ENCODE results near the gene SHROOM3.

Gene SHROOM3

DNA sequence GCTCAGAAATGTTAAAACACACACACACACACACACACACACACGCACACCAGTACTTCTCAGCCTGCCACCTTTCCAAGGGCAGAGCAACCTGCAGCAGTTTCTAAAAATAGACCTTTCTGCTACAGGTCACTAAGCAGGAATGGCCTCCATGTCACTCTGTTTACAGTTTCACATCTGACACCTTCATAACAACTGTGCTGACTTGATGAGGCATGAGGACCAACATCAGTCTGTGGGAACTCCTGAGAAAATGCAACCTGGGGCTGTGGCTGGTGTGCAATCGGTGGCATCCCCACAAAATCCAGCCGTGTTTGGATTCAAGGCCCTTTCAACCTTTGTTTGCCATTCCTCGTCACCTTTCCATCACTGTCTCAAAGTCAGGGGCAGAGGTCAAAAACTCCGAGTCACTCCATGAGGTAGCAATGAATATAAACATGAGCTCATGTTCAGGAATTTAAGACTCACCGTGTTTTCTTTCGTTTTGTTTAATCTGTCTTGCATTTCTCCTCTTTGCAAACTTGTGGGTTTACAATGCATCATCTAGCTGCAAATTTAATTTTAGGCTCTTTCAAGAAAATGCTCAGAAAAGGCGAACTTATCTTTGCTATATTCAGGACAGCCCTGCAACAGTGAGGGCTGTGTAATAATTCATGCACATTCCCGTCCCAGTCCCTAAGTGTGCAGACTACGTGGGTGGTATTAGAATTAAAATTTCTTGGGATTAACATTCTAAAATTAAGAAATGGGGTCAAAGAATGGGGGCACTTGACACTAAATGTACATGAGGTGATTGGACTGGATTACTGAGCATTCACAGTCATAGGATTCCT is 135.3 kb downstream of the SHROOM3 start:
- no peak for DNase-seq (ENCODE audit: low spot score)

DNA sequence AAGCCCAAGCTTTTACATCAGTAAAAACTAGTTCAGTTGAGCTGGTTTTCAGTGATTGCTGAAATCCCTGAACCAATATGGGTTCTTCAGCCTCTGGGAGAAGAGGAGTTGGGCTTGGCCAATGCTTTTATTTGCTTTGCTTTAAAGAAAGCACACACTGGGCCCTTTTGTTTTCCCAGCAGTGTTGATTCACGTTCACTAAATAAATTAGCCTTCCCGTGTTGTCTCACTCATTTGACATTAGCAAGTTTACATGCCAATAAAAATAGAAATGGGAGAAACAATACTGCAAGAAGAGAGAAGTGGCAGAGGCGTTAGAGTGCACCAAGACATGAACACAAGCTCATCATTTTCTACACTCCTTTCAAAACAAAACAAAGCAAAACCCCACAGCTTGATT is 136.2 kb downstream of the SHROOM3 start:
- DNase-seq (ENCODE audit: low spot score): no peak

- no peak for DNase-seq (ENCODE audit: low spot score)
Measured at GRCh38 chr4:76572224-76572623, 137.2 kb downstream of the SHROOM3 start.

- DNase-seq (ENCODE audit: low spot score): no peak
Measured at GRCh38 chr4:76576824-76577223, 141.8 kb downstream of the SHROOM3 start.

DNA sequence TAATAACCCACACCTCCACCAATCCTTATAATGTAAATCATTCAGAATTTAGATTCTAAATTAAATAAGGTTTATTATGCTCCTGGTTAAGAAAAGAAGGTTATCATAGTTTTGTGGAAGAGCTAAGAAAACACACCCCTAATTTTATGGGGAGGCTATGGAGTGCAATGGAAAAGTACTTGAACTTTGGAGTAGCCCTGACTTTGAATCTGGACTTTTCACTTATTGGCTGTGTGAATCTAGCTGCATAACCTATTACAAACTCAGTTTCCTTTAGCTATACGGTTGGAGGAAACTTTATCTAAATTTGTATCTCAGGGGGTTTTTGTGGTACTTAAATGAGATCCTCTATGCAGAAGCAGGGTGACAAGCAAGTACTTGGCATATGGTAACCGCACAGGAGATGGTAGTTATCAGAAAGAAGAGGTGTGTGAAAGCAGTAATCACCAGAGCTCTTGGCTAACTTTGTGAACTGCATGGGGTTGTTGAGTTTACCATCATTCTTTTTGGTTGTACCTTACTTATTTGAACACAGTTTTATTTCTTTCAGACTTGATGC is 143.1 kb downstream of the SHROOM3 start:
- no peak for DNase-seq (ENCODE audit: low spot score)

DNA sequence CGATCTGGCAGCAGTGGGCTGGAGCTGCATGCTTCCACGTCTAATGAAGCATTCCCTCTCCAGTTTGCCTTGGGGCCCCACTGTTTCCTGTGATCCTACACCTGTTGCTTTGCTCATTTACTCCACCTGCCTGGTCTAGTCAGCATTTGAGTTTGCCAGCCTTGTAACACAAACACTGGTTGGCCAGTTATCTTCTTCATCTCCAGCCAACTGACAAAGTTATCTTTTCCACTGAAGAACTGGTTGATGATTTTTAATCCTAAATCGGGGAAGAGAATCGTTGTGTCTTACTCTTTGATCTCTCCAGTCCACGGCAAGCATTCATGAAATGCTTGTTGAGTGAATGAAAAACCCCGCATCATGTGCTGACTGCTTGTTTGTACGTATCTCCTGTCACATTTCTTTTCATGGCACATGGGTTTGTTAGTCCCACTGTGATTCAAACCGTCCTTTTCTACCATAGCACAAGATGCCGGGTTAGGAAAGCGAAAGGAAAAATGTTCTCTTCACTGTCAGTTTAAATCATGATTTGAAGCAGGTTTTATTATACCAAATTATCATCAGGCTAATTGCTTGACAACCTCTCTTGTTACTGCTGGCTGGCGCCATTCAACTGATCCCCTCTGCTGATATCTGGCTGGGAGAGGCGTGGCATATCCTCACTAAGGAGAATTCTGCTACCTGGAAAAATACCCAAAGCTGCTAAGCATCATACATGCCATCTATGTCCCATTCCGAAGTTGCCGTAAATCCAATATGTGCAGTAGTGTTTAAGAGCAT is 144.8 kb downstream of the SHROOM3 start:
- no peak for DNase-seq (ENCODE audit: low spot score)

DNA sequence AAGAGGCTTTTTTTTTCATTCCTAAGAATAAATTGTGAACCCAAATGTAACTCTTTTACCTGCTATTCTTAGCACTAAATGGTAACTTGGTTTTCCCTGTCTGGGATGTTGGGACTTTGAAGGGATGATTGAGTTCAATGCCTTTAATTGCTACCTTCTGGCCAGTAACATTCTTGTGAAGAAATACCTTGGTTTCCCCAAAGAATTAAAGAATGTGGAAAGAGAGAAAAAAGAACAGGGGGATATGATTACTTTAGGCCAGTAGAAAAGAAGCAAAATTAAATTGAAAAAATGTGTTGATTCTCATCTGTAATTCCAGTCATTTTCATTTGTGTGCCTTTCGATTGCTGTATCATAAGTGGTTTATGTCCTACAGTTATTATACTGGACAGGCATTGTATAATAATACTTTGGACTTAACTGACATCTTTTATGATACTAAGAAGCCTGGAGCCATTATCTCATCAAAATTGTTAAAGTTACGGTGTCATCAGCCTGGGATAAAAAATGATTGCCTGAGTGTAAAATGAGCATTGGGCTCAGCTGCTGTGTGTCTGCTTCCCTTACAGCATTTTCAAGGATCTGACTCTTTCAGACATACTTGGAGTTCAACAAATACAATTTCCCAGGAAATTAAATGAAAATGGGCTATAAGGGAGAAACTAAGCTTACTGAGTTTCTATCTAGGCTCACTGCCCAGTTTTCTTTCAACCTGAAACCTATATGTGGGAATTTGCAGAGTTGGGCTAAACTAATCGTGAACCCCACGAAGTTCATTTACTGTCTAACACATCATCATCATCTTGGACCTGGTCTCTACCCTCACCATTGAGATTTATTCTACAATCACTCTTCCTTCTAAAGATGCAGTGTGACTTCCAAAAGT is 146.3 kb downstream of the SHROOM3 start:
- no peak for DNase-seq (ENCODE audit: low spot score)

GRCh38 chr4:76582074-76582816 is 147.2 kb downstream of the SHROOM3 start:
- no peak for DNase-seq (ENCODE audit: low spot score)

DNA sequence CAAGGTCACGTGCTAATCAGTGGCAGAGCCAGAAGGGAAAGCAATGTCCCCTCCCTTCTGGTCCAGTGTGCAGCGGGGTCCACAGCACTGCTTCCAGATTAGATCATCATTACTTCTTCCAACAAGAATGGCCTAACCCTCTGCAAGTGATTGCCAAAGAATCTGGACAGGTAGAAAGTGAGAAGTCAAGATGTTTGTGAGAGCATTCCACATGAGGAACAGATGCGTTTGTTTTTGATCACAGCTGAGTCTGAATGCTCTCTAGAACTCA is 147.7 kb downstream of the SHROOM3 start:
- DNase-seq (ENCODE audit: low spot score): no peak

DNA sequence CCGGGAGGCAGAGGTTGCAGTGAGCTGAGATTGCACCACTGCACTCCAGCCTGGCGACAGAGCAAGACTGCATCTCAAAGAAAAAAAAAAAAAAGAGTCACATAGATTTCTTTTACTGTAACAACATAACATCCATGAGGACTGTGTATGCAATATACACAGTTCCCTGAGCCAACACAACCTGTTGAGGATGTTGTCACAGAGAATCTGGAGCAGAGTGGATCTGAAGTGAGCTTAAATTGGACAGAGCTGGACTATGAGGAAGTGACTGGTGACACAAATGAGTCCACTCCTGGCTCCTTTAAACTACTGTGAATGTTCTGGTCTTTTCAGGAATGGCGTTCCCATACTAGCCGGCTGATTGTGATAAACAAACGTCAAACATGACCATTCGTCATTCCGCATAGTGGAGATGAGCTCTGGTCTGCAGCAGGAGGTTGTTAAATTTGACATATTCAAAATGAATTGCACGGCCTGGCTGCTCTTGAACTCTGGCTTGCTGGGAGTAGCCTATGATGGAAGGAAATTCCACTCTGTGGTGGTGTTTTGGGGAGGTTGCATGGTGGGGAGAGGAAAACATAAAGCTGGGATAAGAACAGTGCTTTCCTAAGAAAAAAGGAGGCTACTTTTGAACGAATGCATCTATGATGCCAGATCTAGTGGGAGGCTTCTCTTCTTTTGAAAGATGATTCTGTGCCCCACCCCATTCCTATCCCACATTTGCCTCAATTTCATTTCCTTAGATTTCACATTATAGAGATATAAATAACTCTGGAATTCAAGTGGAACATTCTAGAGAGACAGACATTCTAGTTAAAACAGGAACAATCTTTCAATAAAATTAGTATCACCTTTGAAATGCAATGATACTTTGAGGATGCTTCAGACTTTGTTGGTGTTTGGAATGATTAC is 149.5 kb downstream of the SHROOM3 start:
- no peak for DNase-seq (ENCODE audit: low spot score)

DNA sequence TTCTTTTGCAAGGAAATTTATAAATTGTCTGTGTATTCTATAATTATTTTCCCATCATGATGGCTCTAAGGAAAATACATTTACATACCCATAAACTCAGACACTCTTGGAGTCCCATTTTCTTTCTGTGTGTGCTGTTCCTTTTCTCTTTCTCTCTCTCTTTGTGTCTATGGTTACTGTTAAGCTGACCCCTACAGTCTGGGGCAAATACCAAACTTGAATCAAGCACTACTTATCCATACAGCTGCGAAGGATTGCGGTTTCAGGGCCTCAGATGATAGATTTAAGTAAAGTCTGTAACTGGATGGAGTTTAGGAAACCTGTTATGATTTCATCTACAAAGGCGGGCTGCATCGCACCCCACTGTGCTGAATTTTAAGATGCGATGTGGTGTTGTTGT is 150.2 kb downstream of the SHROOM3 start:
- no peak for DNase-seq (ENCODE audit: low spot score)

- DNase-seq (ENCODE audit: low spot score): no peak
Measured at GRCh38 chr4:76585897-76586360, 150.9 kb downstream of the SHROOM3 start.

DNA sequence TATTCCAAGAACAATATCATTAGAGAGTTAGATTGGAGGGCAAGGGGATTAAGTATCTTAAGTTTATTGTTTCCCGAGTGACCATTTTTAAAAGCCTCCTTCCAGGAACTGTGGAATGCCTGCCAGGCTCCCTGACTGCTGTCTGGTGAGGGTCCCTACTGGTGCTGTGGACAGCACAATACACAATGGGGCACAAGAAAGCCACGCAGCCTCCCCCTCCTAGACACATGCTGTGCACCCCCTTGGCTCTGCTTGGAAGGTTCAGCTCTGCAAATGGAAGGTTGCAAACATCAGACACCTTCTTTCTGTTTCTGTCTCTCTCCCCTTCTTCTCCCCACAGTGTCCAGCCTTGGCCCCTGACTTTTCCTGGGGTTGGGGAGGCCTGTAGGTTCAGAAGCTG is 153.2 kb downstream of the SHROOM3 start:
- no peak for DNase-seq (ENCODE audit: low spot score)

GRCh38 chr4:76589402-76589801 is 154.4 kb downstream of the SHROOM3 start:
- no peak for DNase-seq (ENCODE audit: low spot score)

GRCh38 chr4:76589872-76590797 is 155.1 kb downstream of the SHROOM3 start:
- no peak for DNase-seq (ENCODE audit: low spot score)

DNA sequence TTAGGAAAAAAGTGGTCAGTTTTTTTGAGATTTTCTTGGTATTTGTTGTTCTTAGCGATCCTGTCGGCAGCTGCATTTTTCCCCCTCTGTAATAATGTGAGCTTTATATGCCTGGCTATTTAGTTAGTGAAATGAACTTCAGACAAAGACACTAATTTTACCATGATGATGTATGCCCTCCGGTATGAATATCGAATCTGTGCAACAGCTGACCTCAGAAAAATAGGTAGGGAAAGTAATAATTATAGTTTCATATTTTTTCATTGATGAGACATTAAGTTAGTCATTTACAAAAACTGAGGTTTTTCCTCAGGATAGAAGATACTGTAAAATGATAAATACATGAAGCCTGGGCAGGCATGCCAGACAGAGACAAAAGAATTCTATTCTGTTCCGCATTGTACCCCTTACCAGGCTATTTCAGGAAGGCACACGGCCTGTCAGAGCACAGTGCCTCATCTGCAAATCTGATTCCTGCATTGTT is 155.8 kb downstream of the SHROOM3 start:
- DNase-seq (ENCODE audit: low spot score): no peak

- DNase-seq (ENCODE audit: low spot score): no peak
Measured at GRCh38 chr4:76591992-76592391, 157.0 kb downstream of the SHROOM3 start.

DNA sequence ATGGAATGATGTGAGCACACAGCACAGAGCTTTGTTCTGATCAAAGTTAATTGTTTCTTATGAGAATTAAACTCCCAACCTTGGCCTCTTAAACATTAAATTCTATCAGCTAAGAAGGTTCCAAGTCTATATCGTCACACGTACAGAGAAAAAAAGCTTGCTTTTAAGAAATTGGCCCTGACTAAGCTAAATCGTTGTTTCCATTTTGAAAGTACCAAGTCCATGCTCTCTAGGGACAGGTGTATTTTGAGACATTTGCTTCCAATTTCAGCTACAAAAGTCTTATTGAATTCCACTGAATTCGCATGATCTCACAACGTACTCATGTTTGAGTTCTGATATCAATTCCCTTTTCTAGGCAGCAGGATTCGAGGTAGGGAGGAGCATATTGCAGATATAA is 157.4 kb downstream of the SHROOM3 start:
- no peak for DNase-seq (ENCODE audit: low spot score)

GRCh38 chr4:76594173-76594572 is 159.1 kb downstream of the SHROOM3 start:
- DNase-seq (ENCODE audit: low spot score): no peak

Measured in activated CD4-positive, alpha-beta T cell treated with anti-CD3 and anti-CD28 coated beads, Interleukin-2, Interleukin-4, amounts not matched to agents 100 ng/mL and 50 ng/mL, durations not matched to agents 16 hours and 8 hours (primary cell).